GM18520 (cell line): ENCODE measurements around the gene COL23A1.

Experiments used
- ATAC-seq: cut with Tn5 transposase; IDR thresholded peaks from one replicate; pipeline ENCODE4 v1.9.1; 2021; ENCODE audit not compliant: unreplicated experiment

The COL23A1 gene

DNA sequence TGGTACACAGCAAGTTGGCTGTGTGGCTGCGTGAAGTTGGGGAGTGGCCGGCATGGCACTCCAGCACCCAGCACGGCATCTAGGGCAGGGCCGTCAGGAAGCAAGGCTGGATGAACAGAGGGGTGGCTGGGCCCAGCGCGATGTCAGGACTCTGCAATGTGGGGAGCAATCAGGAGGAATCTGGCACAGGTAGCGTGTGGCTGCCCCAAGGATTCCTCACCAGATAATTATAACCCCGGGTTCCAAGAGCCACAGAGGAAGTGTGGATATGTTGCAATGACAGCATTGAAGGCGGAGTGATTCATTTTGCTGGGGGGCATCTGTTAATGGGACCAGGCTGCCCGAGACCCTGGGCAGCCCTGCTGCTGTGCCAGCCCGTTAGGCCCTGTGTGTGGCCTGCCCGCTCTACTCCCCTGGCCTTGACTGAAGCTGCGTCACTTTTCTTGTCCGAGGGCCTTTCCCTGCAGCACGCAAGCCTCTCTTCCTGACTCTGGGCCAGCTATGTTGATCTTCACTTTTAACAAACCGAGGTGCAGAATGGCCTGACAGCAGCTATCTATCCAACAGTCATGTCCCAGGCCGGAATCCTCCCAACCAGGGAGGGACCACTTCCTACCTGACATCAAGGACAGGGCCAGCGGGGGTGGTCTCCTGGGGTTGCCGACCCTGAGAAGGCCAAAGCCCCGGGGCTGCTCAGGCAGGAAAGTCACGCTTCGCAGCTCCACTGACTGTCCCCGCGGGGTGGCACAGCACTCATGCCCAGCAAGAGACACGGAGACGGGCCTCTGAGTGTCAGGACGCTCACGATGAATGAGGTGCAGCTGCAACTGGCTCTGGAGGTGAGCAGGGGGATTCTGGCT is 239.6 kb downstream of the COL23A1 start:
- ATAC-seq, result no peak

DNA sequence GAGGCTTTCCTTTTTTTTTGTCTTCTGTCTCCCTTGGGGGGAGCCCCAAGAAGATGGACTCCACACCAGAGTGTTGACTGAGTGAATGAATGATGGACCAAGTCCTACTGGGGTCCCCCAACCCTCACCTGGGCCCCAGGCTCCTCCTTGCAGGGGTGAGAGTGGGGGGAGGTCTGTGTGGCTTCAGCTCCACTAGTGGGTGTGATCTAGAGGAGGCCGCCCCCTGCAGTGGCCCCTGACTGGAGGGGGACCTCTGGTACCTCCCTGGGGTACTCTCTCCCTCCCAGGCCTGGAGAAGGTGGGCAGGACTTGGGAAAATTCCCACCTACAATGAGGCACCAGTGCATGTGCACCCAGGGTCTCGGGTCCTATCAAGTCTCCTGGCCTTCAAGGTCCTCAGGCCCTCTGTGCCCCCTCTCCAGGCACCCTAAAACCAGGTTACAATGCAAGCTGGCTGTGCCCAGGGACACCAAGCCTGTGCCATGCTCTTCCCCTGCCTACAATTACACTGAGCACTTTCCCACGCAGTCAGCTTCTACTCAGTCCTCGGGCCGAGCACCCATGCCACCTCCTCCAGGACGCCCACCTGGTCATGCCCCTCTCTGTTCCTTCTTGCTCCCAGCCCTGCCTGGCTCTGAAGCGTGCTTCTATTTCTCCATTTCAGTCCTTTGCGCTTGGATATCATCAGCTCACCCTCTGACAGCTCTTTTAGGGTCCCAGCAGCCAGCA is 240.4 kb downstream of the COL23A1 start:
- ATAC-seq, result no peak

DNA sequence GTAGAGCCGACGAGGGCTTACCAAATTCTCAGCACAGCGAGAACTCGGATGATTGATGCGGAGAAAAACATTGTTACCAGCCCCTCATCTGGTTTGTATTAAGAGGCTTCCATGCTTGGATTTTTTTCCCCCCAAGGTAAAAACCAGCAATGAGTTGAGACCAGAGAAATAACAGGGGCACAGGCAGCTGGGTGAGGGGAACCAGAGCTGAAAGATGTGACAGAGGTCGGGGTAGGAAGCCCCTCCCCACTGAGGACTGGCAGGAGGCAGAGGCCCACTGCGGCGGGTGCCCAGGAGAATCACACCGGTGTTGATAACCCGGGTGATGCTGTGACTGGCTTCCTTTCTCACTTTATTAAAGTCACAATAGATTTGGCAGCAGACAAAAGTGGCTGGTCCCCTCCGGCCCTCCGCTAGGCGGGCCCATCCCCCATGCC is 241.1 kb downstream of the COL23A1 start:
- no peak for ATAC-seq

DNA sequence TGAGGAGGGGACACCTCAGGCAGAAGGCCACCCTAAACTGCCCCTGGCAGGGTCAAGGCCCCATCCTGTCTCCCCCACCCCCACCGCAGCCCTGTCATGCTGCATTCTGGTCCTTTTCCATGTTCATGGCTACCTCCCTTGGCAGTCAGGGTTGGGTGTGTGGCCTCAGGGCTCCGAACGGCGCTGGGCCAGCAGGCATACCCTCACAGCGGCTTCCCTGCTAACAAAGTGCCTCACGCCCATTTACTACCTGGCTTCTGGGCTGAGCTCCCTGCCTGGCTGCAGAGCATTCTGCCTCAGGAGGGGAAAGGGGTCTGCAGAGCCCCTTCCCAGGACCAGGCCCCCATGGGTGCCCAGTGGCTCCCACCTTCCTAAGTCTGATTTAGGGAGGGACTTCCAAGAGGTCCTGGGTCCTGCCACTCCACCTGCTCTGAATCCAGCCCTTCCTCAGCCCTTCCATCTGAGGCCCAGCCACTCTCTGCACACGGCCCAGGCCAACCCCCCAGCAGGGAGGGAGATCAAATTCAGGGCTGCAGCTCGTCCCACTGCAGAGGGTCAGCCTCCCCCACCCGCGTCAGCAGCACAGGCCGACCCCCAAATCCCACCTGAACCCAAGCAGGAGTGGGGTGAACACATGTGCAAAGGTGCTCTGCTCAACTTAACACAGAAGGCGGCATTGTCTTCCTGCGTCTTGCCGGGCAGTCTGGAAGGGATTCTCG is 241.7 kb downstream of the COL23A1 start:
- no peak for ATAC-seq

DNA sequence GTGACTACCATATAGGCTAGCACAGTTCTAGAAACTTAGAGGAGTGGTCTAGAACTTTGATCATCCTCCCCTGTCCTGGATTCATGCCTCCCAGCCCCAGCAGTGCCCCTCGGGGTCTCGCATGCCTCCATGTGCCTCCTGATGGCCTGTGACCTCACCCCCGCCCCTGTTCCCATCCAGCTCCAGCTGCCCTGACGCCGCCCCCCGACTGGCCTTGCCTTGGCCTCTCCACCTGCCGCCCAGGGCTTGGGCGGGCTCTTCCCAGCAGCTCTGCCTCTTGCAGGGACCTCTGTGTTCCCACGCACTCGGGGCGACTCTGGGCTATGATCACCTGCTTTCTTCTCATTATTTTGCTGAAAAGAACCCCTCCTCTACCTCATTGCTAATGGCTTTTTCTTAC is 242.2 kb downstream of the COL23A1 start:
- ATAC-seq, result no peak

DNA sequence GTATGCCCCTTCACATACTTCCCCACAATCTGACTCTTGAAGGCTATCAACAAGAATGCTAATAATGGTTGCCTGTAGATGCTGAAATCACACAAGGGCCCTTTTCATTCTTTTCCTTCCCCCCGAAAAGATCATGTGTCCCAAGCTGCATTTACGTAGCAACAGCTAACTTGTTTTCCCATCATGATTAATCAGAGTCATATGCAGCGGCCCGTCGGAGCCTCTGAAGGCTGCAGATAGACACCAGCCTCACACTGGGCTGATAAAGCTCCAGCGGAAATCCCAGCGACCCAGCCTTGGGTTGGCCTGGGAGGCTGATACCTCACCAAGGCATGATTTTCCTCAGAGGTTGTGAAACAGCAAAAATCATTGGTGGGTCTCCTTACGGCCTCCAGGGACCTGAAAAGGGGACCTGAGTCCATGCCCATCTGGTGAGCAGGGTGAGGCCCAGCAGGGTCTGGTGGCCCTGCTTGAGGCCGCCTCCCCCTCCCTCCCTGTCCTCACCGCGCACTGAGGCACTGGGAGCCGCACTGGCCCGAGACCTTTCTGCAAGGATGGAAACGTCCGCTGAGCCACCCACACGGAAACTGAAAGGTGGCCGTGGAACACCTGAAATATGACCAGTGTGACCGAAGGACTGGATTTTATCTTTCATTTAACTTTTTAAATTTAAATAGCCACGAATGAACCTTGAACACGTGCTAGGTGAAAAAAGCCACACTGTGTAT is 243.4 kb downstream of the COL23A1 start:
- ATAC-seq, result no peak

DNA sequence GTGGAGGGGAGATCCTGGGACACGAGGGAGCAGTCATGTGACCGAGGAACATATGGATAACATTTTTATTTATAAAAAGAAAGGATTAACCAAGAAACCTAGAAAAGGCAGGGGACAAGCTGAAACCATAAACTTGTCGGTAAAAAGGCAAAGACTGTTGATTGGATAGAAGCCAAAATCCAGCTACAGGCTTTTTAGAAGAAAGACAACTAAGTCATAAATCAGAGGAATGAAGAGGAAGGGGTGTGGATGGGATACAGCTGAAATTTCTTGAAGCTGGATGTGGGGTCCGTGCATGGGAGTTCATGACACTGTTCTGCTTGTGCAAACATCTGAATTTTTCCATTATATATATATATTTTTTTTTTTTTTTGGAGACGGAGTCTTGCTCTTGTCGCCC is 246.9 kb downstream of the COL23A1 start:
- no peak for ATAC-seq

DNA sequence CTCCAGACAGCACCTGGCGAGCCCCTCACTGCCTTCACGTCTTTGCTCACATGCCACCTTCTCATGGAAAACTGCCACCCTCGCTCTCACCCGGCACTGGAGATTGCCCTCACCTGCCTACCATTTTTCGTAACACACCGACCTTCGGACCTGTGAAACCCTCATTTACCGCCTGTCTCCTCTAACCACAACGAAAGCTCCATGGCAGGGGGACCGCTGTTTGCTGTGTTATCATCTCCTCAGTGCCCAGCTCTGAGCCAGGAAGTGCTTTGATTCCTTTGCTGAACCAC is 248.4 kb downstream of the COL23A1 start:
- no peak for ATAC-seq

DNA sequence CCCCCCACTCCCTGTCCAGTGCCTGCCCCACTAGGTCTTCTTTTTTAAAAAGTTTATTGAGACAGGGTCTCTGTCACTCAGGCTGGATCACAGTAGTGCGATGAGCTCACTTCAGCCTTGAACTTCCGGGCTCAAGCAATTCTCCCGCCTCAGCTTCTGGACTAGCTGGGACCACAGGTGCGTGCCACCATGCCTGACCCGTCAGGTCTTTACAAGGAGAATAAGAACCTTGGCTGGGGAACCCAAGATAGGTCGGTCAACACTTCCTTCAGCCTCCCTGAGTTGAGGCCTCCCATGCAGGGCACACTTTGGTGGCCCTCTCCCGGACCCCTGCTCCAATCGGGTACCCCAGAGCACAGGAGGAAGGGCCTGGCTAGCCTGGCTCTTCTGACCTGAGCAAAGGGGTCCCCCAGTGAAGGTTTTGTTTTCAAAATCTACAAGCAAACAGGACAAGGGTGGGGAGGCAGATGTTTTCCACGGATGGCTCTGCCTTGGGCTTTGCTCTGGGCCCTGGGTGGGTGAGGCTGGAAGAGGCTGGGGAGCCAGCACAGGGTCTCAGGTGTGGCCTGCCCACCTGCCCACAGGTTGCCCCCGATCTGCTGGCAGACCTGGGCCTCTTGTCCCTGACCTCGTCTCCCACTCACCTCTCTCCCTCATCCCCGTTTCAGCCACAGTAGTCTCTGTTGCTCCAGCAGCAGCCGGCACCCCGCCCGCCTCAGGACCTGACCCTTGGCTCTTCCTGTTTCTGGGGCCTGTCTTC is 248.9 kb downstream of the COL23A1 start:
- no peak for ATAC-seq

DNA sequence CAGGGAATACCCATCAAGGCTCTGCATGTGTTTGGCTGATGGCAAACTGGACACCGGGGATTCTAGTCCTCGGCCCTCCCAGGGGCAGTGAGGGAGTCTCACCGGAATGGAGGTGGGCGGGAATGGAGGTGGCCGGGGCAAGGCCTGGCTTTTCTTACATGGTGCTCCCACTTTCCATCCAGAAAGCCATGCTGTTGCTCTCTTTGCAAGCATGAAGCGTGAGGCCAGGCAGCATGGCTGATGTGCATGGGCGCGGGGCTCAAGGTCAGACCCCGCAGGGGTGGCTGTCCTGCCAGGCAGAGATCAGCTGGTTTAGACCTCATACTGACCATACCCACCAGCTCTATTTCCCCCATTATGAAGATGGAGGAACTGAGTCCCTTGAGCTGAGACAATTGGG is 249.6 kb downstream of the COL23A1 start:
- ATAC-seq, result no peak

DNA sequence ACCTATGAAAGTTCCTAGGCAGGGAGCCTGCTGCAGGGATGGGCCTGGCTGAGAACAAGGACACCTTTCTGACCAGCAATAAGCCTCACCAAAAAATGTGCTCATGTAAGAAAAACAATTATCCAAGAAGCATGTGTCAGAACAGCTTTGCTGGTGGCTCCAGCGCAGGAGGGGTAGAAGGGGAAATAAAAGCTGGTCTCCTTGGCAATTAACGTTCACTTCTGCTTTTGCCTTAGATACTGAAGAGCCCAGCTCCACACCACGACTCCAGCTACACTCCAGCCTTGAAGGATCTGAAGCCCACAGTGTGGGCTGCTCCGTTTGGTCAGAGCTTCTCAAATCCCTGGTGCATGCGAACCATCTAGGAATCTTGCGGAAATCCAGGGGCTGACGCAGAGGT is 250.0 kb downstream of the COL23A1 start:
- no peak for ATAC-seq

DNA sequence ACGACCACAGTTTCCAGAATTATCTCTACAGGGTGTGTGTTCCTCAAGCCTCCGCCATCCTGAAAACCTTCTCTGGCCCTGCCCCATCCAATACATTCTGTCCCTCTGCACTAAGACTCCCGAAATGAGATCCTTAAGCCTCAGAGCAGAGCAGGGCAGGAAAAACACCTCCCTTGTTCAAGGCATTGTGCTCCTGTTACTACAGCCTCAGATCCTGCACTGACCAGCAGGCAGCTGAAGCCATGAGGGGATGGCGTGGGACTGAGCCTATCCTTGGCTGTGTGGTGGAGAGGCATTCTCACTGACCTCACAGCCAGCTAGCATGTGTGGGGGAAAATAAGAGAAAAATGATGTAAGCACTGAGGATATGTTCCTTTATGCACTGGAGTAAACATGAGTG is 250.9 kb downstream of the COL23A1 start:
- no peak for ATAC-seq

DNA sequence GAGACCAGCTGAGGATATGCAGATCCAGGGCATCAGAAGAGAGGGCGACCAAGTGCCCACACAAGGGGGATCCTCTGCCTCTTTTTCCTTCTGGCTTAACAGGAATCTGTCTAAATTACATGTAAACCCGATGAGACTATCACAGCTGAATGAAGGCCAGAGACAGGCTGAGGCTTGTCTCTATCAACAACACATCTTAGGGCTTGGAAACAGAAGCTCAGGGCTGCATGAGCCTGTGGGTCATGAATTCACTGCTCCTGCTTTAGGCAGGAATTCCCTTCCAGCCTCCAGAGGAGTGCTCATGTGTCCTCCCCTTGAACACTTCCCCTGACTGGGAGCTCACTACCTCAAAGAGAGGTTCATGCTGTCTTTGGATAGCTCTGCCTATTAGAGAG is 251.4 kb downstream of the COL23A1 start:
- ATAC-seq, result no peak

DNA sequence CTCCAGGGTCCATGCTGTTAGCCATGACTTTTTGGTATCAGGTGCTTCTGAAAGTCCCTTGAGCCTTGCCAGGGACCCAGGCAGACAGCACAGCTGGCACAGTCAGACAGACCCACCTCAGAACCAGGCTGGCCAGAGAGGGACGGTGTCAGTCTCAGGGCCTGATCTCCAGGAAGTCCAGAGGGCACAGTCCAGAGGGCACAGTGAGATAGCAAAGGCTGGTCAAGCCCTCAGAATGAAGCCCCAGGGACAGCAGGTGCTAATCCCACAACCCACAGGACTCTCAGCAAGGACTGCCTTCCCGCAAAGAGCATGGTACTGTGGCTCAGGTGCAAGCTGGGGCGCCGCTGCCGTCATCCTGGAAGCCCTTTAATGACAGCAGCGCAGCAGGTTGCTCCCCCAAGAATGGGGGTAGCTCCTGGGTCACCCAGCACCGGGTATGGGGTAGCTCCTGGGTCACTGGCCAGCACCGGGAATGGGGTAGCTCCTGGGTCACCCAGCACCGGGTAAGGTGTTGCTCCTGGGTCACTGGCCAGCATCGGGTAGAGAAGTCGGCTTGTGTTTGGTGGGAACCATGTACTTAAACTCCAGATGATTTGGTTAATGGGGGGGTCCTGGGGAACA is 252.0 kb downstream of the COL23A1 start:
- no peak for ATAC-seq

DNA sequence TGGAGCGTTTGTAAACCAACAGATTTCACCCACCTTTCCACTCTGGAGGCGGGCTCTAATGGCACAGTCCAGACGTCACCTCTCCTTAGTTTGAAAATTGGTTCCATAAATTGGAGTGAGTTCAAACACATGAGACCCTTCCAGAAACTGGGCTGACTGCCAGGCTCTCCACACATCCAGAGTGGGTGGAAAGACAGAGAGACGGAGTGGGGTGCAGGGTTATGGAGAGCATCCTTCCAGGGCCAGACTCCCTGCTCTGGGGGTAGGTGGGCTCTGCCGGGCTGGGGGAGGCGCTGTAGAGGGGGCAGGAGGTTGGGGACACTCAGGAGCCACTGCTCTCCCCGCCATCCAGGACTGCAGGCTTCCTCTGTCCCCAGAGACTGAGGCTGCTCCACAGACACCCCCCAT is 252.9 kb downstream of the COL23A1 start:
- ATAC-seq, result no peak

DNA sequence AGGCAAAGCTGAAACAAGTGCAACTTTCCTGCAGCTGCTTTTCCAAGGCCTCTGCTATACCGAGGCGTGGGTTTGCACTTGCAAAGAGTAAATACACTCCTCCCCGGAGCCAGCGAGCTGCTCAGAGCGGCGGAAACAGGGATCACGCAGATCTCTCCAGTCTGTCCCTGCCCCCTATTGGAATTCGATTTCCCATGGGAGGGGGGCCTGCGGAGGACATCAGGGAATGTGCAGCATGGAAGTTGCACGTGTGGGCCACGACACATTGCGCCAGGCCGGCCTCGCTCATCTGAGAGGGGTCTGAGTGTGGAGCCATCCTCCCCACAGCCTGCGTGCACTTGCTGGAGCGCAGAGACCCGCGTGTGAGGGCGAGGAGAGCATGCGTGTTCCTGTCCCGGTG is 253.3 kb downstream of the COL23A1 start:
- no peak for ATAC-seq

DNA sequence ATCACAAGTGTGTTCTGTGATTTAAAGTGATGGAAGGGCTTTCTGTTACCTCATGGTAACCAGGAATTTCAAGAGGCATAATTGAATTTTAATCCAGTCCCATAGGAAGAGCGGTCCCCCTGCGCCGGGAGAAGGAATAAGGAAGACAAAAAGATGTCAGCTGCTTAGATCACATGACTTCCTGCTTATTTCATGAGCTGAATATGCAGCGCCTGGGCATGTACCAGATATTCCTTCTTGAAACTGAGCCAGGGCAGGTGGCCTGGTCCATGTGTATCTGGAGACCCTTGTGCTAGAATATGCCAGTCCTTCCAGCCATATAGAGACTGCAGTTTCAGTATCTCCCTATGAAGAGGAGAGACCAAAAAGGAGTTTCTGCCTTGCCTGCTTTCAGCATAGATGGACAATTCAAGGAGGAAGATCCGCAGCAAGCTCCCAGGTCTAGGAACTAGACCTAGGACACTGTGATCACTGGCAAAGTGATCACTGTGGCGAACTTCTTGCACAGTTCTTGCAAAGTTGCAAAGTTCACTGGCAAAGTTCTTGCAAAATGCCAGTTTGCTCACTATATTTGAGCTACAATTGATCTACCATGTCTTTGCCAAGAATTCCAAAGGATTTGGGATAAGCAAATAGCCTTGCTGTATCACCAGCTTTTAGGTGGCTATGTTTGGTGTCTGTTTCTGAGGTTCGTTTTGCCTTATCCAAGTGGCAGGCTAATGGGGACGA is 254.7 kb downstream of the COL23A1 start:
- no peak for ATAC-seq

DNA sequence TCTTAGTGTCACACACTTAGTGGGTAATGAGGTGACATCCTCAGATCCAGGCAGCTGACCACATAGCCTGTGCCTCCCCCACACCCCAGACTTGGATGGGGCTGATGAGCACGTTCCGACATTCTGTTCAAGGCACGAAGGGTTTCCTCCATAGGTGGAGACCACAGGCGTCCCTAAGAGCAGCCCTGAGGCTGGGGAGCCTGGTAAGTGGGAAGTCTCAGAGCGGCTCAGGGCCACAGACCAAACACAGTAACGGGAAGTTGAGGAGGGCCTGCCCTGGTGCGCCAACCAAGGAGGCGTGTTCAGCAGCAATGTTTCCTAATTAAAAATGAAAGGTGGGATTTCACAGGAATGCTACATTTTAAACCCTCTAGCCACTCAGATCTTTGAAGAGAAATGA is 255.3 kb downstream of the COL23A1 start:
- no peak for ATAC-seq

DNA sequence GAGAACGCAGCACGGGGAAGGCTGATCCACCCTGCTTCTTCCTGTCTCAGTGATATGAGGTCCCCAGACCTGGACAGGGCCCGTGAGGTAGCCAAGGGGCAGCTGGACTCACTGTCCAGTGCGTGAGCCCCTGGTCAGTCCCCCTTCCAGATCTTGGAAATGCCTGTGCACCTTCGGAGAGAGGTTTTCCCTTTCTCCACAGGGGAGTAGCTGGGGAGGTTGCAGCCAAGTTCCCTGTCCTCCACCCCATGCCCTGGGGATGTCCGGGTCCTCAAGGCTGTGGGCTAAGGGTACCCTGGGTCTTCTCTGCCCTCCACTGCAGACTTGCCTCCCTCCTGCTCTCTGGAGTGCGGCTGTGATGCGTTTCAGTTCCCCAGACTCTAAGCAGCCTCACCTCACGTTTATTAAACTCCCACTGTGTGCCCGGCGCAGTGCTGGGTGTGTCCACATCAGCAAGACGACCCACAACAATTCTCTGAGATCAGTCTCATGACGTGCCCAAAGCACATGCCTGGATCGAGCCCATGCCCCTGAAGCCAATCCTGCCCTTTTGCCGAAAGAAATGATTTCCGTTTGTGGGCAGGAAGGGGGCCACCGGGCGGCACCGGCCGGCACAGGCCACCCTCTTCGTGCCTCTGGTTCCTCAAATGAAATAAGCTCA is 256.2 kb downstream of the COL23A1 start:
- ATAC-seq, result no peak
